Body of pancreas (tissue), 4 donors: ENCODE results near the gene UROD.

Experiments used
- CTCF ChIP-seq, 7 experiments: fragments of 450-650 bp in 4 of 7; fragments of 200-600 bp in 3 of 7; sonication (generic) in 3 of 7; IDR thresholded peaks; one replicate each; pipeline ENCODE4 v1.5.1; 2016 to 2019; ENCODE audit warnings: antibody characterized with exemption in 7 of 7
- POLR2A ChIP-seq, 3 donors: fragments of 450-650 bp; IDR thresholded peaks; one replicate each; pipeline ENCODE4 v1.6.1; 2016; ENCODE audit warnings: antibody characterized with exemption in 3 of 3, mild to moderate bottlenecking in 2 of 3

- TF ChIP-seq CTCF (IDR thresholded peaks at IDR 0.05) (peak in 1 of 7 experiments; percentile 18), POLR2A (IDR thresholded peaks at IDR 0.05) (no peak)
Measured at GRCh38 chr1:45065083-45065482, 53.0 kb downstream of the UROD start.
